B cell (primary cell): ENCODE results near the gene CERS6.

Experiments
- EZH2 ChIP-seq: IDR thresholded peaks from 2 replicates; pipeline ENCODE4 v1.6.1; 2012; ENCODE audit warnings: borderline replicate concordance, low read depth, mild to moderate bottlenecking, moderate library complexity, low read length; ENCODE audit not compliant: insufficient read depth, poor library complexity, severe bottlenecking
- TF ChIP-seq, protein P1 (sequence below): fragments of 200-600 bp; IDR thresholded peaks from one replicate; pipeline ENCODE4 v1.8.0; 2022; ENCODE audit warnings: antibody characterized with exemption, mild to moderate bottlenecking

DNA sequence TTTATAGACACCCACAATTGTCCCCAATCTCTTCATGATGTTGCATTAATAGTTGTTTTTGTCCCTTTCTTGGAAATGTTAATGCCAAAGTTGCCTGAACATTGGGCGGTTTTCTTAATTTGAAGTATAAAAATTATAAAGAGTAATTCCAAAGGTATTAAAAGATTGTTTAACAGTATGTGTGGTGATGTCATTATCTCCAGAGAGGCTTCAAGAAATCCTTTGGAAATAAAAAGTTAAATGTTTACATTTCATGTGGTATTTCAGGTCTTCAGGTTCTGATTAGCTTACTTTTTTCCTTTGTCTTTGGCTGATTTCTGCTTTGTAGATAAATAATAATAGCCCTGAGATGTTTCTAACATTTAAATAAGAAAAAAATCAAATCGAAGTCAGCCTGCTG, 317.1 kb downstream of the CERS6 start:
- TF ChIP-seq, protein P1, sequence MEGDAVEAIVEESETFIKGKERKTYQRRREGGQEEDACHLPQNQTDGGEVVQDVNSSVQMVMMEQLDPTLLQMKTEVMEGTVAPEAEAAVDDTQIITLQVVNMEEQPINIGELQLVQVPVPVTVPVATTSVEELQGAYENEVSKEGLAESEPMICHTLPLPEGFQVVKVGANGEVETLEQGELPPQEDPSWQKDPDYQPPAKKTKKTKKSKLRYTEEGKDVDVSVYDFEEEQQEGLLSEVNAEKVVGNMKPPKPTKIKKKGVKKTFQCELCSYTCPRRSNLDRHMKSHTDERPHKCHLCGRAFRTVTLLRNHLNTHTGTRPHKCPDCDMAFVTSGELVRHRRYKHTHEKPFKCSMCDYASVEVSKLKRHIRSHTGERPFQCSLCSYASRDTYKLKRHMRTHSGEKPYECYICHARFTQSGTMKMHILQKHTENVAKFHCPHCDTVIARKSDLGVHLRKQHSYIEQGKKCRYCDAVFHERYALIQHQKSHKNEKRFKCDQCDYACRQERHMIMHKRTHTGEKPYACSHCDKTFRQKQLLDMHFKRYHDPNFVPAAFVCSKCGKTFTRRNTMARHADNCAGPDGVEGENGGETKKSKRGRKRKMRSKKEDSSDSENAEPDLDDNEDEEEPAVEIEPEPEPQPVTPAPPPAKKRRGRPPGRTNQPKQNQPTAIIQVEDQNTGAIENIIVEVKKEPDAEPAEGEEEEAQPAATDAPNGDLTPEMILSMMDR: no peak
- TF ChIP-seq EZH2: no peak
